ENCODE data around the gene EIF4A3.
"Not testable (repeated sequence)": the region's sequence is repeated elsewhere in the genome, so short reads cannot be mapped to it uniquely, and the experiment has no call there.

The EIF4A3 gene

GRCh38 chr17:80171681-80172080, 24.8 kb upstream of the EIF4A3 start:
- DNase-seq (ENCODE audit: low read depth): no peak

- no peak for DNase-seq (ENCODE audit: low read depth)
Measured at GRCh38 chr17:80169784-80170500, 23.0 kb upstream of the EIF4A3 start, which contains the start of gene CARD14. TSS of gene CARD14 (plus strand) at chr17:80170030. CDS start at chr17:80181439, 11,409 bp downstream.

GRCh38 chr17:80169107-80169506, 22.2 kb upstream of the EIF4A3 start:
- DNase-seq (ENCODE audit: low read depth): no peak

- no peak for DNase-seq (ENCODE audit: low read depth)
Measured at GRCh38 chr17:80168371-80168770, 21.4 kb upstream of the EIF4A3 start.

- DNase-seq (ENCODE audit: low read depth): no peak
Measured at GRCh38 chr17:80166446-80166845, 19.5 kb upstream of the EIF4A3 start.

- no peak for DNase-seq (ENCODE audit: low read depth)
Measured at GRCh38 chr17:80164185-80164584, 17.3 kb upstream of the EIF4A3 start.

- no peak for DNase-seq (ENCODE audit: low read depth)
Measured at GRCh38 chr17:80163336-80163735, 16.4 kb upstream of the EIF4A3 start.

- no peak for DNase-seq (ENCODE audit: low read depth)
Measured at GRCh38 chr17:80160536-80160935, 13.6 kb upstream of the EIF4A3 start.

- no peak for DNase-seq (ENCODE audit: low read depth)
Measured at GRCh38 chr17:80158846-80159245, 11.9 kb upstream of the EIF4A3 start.

GRCh38 chr17:80155600-80155999, 8.7 kb upstream of the EIF4A3 start:
- not testable (repeated sequence) for DNase-seq (ENCODE audit: low read depth)

GRCh38 chr17:80154166-80154565, 7.2 kb upstream of the EIF4A3 start:
- DNase-seq (ENCODE audit: low read depth): no peak

GRCh38 chr17:80153004-80153403, 6.1 kb upstream of the EIF4A3 start:
- DNase-seq (ENCODE audit: low read depth): no peak

- no peak for DNase-seq (ENCODE audit: low read depth)
Measured at GRCh38 chr17:80152081-80152702, 5.3 kb upstream of the EIF4A3 start.

GRCh38 chr17:80151333-80151732, 4.4 kb upstream of the EIF4A3 start:
- no peak for DNase-seq (ENCODE audit: low read depth)

- DNase-seq (ENCODE audit: low read depth): peak; percentile 5
Measured at GRCh38 chr17:80146121-80147034, 550 bp downstream of the EIF4A3 start.

GRCh38 chr17:80145076-80146075, 1.6 kb downstream of the EIF4A3 start:
- DNase-seq (ENCODE audit: low read depth): no peak

- DNase-seq (ENCODE audit: low read depth): no peak
Measured at GRCh38 chr17:80142929-80143328, 4.0 kb downstream of the EIF4A3 start.

- no peak for DNase-seq (ENCODE audit: low read depth)
Measured at GRCh38 chr17:80141463-80142165, 5.3 kb downstream of the EIF4A3 start.

GRCh38 chr17:80138856-80139426, 8.0 kb downstream of the EIF4A3 start:
- DNase-seq (ENCODE audit: low read depth): no peak

- no peak for DNase-seq (ENCODE audit: low read depth)
Measured at GRCh38 chr17:80137131-80137530, 9.8 kb downstream of the EIF4A3 start.

- DNase-seq (ENCODE audit: low read depth): no peak
Measured at GRCh38 chr17:80133626-80133970, 13.3 kb downstream of the EIF4A3 start.

Data from stimulated activated CD8-positive, alpha-beta memory T cell treated with anti-CD3 and anti-CD28 coated beads, Interleukin-4, amount 100 ng/mL, for 24 hours (primary cell).